HepG2 (cell line): Measurements from ENCODE around the gene NPB. TPM values are rescaled to one million over a fixed set of nuclear protein-coding genes. Genes with fewer than 3 reads are reported as not detected.

Experiments
- AGO1 ChIP-seq: fragments of 200-400 bp; formaldehyde crosslinking; IDR thresholded peaks from 2 replicates; pipeline ENCODE4 v1.6.1; 2017; ENCODE audit warnings: mild to moderate bottlenecking, low read depth, low read length, moderate library complexity; ENCODE audit not compliant: poor library complexity, severe bottlenecking
- HINFP ChIP-seq: sonication (generic); formaldehyde crosslinking; IDR thresholded peaks from 2 replicates; pipeline ENCODE4 v1.4.0; 2020; ENCODE audit warnings: low read depth, mild to moderate bottlenecking, missing genetic modification reagents
- IKZF1 ChIP-seq: fragments of 450-650 bp; IDR thresholded peaks from 2 replicates; pipeline ENCODE4 v1.7.1; 2016
- KLF13 ChIP-seq: sonication (generic); formaldehyde crosslinking; IDR thresholded peaks from 2 replicates; pipeline ENCODE4 v1.4.0; 2020; ENCODE audit warnings: mild to moderate bottlenecking, missing genetic modification reagents
- SOX6 ChIP-seq, 2 experiments: fragments of 450-650 bp in 1 of 2; sonication (generic) in 1 of 2; formaldehyde crosslinking in 1 of 2; IDR thresholded peaks; 2 replicates each; pipeline versions ENCODE4 v1.4.0 to v1.6.1; 2017 to 2020; ENCODE audit warnings: antibody characterized with exemption in 1 of 2, mild to moderate bottlenecking in 1 of 2, missing genetic modification reagents in 1 of 2
- SSRP1 ChIP-seq: IDR thresholded peaks from 2 replicates; pipeline ENCODE4 v1.6.1; 2016; ENCODE audit warnings: control low read depth
- ZBTB38 ChIP-seq: sonication (generic); formaldehyde crosslinking; IDR thresholded peaks from 2 replicates; pipeline ENCODE4 v1.5.1; 2020; ENCODE audit warnings: mild to moderate bottlenecking, missing genetic modification reagents
- ZBTB49 ChIP-seq: sonication (generic); formaldehyde crosslinking; IDR thresholded peaks from 2 replicates; pipeline ENCODE4 v1.4.0; 2020; ENCODE audit warnings: missing genetic modification reagents, borderline replicate concordance
- ZIK1 ChIP-seq: sonication (generic); formaldehyde crosslinking; IDR thresholded peaks from 2 replicates; pipeline ENCODE4 v1.5.0; 2020; ENCODE audit warnings: mild to moderate bottlenecking, low read depth, missing genetic modification reagents, borderline replicate concordance
- ZMAT3 ChIP-seq: sonication (generic); formaldehyde crosslinking; conservative IDR thresholded peaks from 2 replicates; pipeline ENCODE4 v1.7.0; 2021; ENCODE audit warnings: missing genetic modification reagents
- ZNF10 ChIP-seq: sonication (generic); formaldehyde crosslinking; IDR thresholded peaks from 2 replicates; pipeline ENCODE4 v1.4.0; 2020; ENCODE audit warnings: mild to moderate bottlenecking, low read depth, missing genetic modification reagents, borderline replicate concordance
- ZNF350 ChIP-seq: sonication (generic); formaldehyde crosslinking; IDR thresholded peaks from 2 replicates; pipeline ENCODE4 v1.4.0; 2020; ENCODE audit warnings: mild to moderate bottlenecking, low read depth, missing genetic modification reagents, borderline replicate concordance
- ZNF567 ChIP-seq: sonication (generic); formaldehyde crosslinking; IDR thresholded peaks from 2 replicates; pipeline ENCODE4 v1.8.1; 2023; ENCODE audit warnings: mild to moderate bottlenecking, missing genetic modification reagents, borderline replicate concordance
- ZNF746 ChIP-seq: sonication (generic); formaldehyde crosslinking; IDR thresholded peaks from 2 replicates; pipeline ENCODE4 v1.8.0; 2022; ENCODE audit warnings: mild to moderate bottlenecking, missing genetic modification reagents
- ZNF770 ChIP-seq: sonication (generic); formaldehyde crosslinking; IDR thresholded peaks from 2 replicates; pipeline ENCODE4 v1.5.0; 2020; ENCODE audit warnings: mild to moderate bottlenecking, missing genetic modification reagents
- ZNF792 ChIP-seq: IDR thresholded peaks from 2 replicates; pipeline ENCODE4 v1.6.1; 2016
- polyA plus RNA-seq, 8 experiments: library from polyadenylated mRNA; depleted of rRNA in 3 of 8; stranded (reverse) in 7 of 8; unstranded in 1 of 8; fragments of >200 nt; fragmentation: Illumina TruSeq in 4 of 8; extraction: Trizol in 4 of 8; gene quantifications; 2 replicates each; pipeline versions ENCODE4 v1.2.1 to v1.2.3, GENCODE V29; 2011 to 2016; ENCODE audit warnings: low read depth in 4 of 8, missing spikeins in 1 of 8, mixed read lengths in 1 of 8; ENCODE audit not compliant: insufficient read depth in 1 of 8
- total RNA-seq, 5 experiments: library from RNA; depleted of rRNA; stranded (reverse); fragments of >200 nt; fragmentation: Illumina TruSeq; extraction: Trizol; gene quantifications; 2 replicates each; pipeline ENCODE4 v1.2.3, GENCODE V29; 2016; ENCODE audit warnings: low read depth in 1 of 5

Gene NPB
- total and polyA plus RNA-seq, 2 of the 13 experiments (the other 11 are each of a cell fraction or from before 2014, with no cell fraction given) = 0.11 to 0.93 TPM

GRCh38 chr17:81901167-81902022 lies 643 bp upstream of the NPB start (continued):
- TF ChIP-seq ZBTB49 (CRISPR knock-in tag) = no peak
- peak; percentile 97 for TF ChIP-seq SSRP1 (CRISPR knock-in tag)
- 0 out of 2 replicates have a peak, but pooled peaks have one; percentile 18 for TF ChIP-seq KLF13 (CRISPR knock-in tag)
- no peak for TF ChIP-seq ZNF792 (CRISPR knock-in tag)
- no peak for TF ChIP-seq IKZF1
- TF ChIP-seq ZNF350 = peak; percentile 80
- 0 out of 2 replicates have a peak, but pooled peaks have one; percentile 54 for TF ChIP-seq ZNF567 (CRISPR knock-in tag)
- no peak for TF ChIP-seq ZBTB38 (CRISPR knock-in tag)
- TF ChIP-seq ZNF746 = no peak
- no peak for TF ChIP-seq SOX6 (IDR thresholded peaks at IDR 0.05)
- TF ChIP-seq SOX6 (CRISPR knock-in tag; IDR thresholded peaks at IDR 0.05) = peak; percentile 35; the same call in 1 of the 2 replicates
- no peak for TF ChIP-seq ZIK1
- no peak; the same call in 1 of the 2 replicates for TF ChIP-seq ZNF770 (CRISPR knock-in tag)
- TF ChIP-seq ZMAT3 (CRISPR knock-in tag) = no peak
- TF ChIP-seq AGO1 = no peak
- TF ChIP-seq HINFP (CRISPR knock-in tag) = no peak
- TF ChIP-seq ZNF10 (CRISPR knock-in tag) = no peak
